Germinal center (tissue), 1 donor: ENCODE results near the gene COL1A2.
A peak's percentile ranks its signal among the peaks of the same experiment; 100 is the strongest.

Experiments used
- DNase-seq: peaks from one replicate; pipeline ENCODE4 v3.0.0; 2012; ENCODE audit warnings: mixed read lengths, low spot score

The COL1A2 gene

DNA sequence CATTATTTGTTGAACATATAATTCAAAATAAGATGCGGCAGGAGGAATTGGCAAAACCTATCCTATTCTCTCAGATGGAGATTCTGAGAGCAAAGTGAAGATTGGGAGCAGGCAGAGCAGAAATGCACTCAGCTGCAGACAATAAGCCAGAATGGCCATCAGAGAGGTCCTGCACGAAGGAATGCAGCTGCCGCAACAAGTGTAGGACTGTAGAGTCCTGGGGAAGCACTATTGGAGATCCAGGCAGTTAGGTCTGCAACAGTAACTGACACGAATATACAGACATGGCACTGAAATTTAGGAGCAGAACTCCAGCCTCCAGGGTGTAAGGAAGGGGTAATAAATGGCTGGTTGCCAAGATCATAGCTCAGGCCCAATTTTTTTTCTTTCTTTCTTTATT, 10.4 kb upstream of the COL1A2 start:
- no peak for DNase-seq

DNA sequence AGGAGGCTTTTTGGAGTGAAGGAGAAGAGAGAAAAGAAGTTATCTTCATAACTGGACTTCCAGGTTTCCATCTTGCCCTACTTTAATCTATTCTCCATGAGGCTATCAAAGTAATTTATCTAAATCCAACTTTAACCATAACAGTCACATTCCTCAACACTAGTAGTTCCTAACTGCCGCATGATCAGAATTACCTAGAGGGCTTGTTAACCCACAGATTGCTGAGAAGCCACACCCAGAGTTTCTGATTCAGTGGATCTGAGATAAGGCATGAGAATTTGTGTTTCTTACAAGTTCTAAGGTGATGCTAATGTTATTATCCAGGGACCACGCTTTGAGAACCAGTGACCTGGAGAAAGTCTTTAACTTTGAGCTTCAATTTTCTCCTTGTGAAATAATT, 8.3 kb upstream of the COL1A2 start:
- DNase-seq, result no peak

DNA sequence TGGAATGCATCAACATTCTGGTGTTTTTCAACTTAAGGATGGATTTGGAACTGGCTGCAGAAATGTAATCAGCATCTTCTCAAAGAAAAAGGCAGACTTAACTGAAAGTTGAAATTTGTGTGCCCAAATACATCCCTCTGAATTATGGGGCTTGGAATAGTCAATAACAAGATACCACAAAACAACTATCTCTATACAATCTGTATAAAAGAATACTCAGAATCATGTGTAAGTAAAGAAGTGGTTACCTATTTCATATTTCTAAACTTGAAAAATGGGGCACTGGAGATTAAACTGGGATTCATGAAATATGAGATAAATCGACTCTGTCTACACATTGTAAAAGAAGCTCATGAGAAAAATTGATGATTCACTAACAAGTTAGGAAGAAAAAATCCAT, 6.2 kb upstream of the COL1A2 start:
- no peak for DNase-seq

DNA sequence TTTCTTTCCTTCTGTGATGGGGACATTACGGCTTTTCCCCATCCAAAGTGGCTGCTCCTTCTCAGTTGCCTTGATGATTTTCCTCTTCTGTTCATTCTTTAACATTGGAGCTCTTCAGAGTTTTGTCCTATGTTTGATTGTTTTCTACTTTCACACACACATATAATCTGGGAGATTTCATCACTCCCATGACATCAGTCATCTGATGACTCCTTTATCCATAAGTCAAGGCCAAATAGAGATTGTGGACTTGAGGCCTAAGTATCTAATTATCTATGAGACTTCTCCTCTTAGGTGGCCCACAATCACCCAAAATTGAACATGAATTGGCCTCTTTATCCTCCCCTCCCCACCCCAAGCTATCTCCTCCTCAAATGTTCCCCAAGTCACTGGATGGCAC, 5.3 kb upstream of the COL1A2 start:
- no peak for DNase-seq

DNA sequence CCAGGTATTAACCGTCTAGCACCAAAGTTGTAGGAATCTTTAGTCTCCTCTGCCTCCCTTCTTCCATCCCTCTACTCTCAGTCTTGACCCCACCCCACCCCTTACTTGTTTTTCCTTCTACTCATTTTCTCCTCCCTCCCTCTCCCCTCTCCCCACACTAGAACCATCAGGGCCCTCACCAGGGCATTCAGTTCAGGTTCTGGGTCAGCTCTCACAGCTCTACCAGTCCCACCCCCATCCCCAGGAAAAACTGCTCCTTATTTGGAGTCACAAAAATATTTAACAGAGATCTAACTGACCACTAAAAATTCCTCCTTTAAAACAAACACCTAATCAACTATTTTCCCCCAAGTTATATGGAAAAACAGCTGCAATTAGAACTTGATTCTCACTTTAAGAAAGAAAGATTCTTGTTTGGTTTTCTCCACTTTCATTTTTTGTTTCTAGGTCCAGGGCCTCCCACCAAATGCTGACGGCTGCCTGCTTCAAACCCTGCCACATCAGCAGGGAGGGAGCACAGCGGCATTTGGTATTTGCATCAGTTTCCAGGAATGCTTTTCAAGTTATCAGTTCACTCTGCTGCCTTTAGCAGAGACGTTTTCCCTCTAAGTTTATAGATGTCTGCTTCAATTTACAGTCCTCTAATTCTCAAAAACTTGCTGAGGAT, 2.8 kb upstream of the COL1A2 start:
- no peak for DNase-seq

DNA sequence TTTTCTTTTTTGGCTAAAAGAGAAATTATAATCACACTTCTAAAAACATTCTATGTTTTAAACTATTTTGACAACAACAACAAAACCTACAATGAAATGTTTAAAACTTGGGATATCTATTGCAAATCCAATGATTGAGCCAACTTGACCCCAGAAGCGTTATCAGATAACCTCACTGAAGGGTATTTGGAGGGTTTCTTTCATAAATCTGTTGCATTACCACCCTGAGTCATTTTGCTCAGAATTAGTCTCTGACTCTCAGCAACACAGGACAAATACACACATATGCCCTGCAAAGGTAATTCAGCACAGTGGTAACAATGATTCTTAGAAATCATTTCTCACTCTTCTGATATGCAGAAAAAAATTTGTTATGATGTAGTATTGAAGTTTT, 2.3 kb upstream of the COL1A2 start:
- no peak for DNase-seq

DNA sequence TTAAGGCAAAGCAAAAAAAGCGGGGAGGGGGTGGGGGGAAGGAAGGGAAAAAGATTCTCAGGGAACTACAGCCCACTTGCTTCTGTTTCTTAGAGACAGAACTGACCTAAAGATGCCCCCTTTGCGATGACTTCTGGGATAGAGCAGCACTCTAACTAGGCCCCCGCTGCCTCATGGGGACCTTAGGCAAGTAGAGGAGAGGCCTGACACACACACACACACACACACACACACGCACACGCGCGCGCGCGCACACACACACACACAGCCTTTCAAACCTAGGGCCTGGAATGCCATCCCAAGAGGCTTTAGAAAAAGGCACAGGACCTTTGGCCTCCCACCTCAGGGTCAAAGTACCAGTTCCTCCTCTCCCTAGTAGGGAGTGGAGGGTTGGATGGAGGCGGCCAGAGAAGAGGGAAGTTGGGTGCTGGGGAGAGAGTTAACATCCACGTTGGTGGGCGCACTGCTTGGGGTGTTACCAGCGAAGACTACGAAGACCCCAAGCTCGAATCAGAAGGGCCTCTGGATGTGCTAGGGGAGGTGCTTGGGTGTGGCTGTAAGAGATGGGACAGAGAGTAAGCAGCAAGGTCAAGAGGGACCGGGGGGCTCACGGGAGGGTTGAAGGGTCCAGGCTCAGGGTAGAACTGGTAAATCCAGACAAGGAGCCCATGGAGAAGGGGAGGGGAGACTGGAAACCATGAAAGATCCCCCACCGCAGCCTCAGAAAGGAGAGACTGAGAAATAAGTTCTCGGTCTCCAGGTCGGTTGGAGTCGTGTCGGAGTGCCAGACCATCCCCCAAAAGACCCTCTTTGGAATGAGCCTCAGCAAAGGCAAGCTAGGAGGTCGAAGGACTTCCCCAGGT, 1.2 kb upstream of the COL1A2 start:
- DNase-seq, result no peak

DNA sequence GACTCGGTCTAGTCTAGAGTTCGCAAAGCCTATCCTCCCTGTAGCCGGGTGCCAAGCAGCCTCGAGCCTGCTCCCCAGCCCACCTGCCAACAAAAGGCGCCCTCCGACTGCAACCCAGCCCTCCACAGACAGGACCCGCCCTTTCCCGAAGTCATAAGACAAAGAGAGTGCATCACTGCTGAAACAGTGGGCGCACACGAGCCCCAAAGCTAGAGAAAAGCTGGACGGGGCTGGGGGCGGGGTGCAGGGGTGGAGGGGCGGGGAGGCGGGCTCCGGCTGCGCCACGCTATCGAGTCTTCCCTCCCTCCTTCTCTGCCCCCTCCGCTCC, 622 bp upstream of the COL1A2 start:
- no peak for DNase-seq

DNA sequence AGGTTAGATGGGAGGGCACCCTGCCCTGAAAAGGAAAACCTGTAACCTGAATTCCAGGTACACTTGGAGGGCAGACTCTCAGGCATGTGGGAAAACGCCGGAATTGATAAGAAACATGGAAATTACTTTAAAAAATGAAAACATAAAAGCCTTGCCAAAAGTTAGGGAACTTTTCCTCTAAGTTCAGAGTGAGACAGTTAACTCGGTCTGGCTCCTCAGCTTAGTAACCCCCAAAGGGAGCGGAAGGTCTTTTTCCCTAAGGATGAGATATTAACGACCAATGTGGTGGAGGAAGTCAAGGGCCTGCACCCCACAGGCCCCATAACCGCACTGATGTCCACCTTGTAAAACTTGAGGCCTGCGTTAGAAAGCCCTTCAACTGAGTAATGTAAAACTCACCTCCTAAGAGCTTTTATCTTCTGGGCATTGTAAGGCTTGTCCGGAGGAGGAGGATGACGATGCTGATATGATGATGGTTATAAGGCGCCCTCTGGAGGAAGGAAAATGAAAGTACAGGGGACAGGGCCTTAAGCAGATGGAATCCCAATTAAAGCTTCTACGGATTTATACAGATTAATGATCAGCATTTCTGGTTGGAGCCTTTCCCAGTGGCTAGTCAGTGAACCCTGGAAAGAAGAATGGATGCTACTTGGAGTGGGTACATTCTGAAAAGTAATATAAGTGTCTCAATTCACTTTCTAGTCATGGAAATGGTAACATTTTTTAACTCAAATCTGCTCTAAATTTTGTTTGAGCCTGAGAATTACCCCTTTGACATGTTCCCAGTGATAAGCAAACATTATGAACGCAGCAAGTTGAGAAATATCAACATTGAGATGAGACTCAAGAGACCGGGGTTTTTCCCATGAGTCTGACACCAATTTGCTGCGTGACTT, 694 bp downstream of the COL1A2 start:
- DNase-seq, result peak; percentile 76

DNA sequence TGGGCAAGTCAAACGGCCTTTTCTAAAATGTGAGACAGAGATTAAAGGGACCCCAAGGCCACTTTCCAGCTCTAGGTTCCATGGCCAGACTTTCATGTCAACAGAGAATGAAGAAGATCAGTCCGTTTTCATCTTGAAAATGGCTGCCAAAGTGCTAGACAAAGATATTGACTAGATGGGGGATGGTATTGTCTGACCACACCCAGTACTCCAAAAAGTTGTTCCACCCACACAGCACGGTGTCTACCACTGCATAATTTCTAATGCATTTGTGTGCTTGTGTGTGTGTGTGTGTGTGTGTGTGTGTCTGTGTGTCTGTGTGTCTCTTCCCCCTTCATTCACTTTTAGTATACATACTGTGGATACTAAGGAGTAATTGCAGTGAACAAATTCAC, 1.3 kb downstream of the COL1A2 start:
- no peak for DNase-seq

DNA sequence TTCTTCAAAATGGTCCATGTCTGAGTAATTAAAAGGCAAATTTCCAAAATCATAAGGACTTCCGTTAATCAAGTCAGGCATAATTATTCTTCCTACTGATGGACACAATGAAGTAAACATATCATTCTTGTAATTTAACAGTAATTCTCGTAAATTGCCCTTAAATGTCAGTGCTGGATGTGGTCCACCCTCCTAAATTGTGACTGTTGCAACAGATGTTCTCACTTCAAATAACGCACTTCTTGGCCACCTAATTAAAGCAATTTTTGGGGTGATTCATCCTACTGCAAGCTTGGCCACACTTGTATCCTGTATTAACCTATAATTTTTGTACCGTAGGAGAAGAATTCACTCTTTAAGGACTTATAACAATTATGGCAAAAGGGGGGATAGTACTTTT, 1.9 kb downstream of the COL1A2 start:
- DNase-seq, result no peak

DNA sequence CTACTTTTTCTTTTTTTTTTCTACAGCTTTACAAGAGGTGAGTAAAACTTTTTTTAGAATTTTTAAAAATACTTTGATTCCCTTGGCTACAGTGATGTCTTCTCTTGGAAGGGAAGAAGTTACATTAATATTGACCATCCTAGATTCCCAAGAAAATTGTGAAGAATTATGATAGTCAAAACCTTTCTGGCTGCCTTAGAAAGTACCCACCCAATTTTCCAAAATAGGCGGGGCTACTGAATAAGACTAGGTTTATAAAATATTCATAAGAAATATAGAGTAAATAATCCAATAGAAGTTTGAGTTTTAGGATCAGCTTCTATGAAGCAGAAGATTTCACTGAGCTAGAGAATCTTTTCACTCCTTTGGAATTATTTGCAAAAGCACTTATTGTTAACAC, 3.0 kb downstream of the COL1A2 start:
- no peak for DNase-seq

DNA sequence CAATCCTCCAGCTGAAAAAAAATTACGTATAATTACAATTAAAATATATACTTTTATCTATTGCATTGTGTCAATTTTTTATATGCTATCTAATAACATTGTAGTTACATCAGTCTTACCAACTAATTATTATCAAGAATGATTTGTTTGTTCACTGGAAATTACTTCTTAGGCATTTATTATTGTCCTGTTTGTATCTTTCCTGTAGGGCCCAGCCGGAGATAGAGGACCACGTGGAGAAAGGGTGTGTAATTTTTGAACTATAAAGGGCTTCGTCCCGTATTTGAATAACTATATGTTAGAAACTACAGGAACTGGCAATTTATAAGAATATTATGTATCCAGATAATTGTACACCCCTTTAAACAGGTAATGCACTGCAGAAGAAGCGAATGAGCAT, 4.1 kb downstream of the COL1A2 start:
- no peak for DNase-seq

DNA sequence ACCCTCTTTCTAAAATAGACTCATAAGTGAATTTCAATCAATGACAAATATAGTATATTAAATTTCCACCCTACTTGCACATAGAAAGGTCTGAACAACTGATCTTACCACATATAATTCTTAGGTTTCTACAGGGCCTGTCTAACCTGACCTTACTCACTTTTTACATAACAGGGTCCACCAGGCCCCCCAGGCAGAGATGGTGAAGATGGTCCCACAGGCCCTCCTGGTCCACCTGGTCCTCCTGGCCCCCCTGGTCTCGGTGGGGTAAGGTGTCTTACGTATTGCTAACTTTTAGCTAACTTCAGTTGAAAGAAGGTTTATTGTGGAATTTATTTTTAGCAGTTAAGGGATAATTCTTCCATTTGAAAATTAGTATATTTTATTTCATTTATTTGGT, 5.3 kb downstream of the COL1A2 start:
- no peak for DNase-seq

DNA sequence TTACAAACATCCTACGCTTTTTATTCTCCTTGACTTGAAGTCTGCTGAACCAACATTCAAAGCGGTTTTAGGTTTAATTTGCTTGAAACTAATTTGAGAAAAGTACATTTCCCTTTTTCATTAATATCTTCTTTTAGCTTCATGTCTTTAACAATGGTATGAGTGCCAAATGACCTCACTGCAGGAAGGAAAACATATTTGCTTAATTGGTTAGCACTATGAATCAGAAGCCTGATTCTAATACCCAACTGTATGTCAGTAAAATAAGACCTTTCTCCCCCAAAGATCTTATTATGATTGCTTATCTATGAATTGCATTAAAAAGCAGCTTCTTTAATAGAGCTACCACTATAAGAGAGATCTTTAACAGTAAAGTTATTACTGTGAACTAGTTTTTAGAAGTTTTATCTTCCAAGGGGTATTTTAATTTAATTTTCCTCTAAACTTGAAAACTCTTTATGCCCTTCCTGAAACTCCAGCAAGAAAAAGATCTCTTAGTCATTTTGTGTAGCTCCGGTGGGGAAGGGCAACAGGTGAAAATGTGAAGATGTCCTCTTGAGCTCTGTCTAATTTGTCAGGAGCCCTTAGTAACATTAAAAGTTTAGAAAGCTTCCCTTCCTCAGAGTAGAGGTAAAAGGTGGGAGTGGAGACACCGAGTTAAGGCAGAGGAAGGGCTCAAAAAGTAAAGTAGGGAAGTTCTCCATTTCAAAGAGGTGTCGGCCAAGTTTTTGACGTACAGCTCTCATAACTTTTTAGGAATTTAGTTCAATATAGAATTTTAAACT, 6.1 kb downstream of the COL1A2 start:
- no peak for DNase-seq

DNA sequence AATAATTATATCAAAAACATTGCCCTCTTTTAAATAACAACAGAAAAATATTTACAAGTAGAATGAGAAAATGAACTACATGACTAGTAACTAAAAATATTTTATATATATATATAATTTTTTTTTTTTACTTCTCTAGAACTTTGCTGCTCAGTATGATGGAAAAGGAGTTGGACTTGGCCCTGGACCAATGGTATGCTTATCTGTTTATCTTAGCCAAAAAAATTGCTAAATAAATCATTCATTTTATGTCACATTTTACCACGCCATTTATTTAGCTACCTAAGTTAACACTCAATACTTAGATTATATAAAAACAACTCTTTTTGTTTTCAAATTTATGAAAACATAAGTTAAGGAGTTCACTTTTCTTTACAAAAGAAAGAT, 6.7 kb downstream of the COL1A2 start:
- DNase-seq, result no peak

DNA sequence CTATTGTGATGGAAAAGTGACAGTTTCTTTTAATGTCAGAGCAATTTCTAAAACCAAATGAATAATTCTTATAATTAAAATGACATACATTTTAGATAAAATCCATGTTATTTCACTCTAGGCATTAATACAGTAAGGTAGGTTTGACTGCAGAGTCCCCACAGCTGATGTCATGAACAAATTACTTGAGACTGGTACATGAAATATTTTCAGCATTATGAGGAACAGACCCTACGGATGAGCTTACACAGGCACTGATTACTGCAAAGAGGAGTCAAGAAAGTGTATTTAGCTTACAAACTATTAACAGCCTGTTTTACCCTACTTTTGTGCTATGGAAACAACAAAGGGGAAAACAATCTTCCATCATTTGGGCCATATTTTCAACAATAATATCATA, 8.9 kb downstream of the COL1A2 start:
- DNase-seq, result no peak

DNA sequence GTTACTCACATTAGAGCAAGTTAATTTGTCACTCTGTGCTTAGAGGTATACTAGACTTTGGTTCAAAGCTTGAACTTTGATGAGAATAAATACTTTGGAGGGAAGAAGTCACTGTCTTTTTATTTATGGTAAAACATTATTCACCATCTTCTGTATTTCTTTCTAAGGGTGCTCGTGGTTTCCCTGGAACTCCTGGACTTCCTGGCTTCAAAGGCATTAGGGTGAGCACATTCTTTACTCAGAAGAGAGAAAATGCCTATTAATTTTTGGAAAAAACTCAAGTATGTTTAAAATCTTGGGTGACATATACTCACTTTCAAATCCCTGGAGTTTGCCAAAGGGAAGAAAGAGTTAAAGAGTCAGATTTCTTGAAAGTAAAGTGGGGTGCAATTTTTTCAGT, 10.8 kb downstream of the COL1A2 start:
- DNase-seq, result no peak

DNA sequence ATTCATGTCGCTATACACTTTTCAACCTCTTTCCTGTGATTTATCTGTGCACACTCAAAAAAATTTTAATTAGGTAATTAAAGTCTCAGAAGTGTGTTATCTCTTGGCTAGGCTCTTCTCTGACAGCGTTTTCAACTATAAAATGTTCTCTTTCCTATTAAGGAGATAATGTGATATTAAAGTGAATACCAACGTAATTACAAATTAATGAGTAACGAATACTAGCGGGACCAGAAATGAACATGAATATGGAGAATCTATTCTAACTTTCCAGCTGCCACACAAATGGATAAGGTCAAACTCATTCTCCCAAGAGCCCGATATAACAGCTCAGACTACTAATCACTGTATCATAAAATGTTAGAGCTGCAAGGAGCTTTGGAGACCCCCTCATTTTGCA, 12.0 kb downstream of the COL1A2 start:
- DNase-seq, result no peak

DNA sequence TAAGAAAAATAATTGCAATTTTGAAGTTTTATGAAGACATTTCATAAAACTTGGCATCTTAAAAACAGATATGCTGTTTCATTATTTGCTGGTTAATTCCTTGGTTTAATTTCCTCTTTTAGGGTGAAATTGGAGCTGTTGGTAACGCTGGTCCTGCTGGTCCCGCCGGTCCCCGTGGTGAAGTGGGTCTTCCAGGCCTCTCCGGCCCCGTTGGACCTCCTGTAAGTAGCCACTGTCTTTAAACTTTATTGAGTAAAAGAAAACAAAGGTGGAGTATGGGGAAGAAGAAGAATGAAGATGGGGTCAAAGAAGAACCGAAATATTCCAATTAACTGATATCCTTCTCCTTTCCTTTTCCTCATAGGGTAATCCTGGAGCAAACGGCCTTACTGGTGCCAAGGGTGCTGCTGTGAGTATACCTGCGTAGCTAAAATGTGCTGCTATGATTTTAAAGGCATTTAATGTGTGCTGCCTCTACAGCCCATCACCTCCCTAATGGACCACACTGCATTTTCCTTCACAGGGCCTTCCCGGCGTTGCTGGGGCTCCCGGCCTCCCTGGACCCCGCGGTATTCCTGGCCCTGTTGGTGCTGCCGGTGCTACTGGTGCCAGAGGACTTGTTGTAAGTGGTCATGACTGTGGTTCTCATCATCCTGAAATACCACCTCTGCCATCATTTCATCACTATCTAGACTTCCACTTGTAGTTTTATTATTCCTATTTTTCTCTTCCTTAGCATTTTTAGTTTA, 14.7 kb downstream of the COL1A2 start:
- DNase-seq, result no peak

DNA sequence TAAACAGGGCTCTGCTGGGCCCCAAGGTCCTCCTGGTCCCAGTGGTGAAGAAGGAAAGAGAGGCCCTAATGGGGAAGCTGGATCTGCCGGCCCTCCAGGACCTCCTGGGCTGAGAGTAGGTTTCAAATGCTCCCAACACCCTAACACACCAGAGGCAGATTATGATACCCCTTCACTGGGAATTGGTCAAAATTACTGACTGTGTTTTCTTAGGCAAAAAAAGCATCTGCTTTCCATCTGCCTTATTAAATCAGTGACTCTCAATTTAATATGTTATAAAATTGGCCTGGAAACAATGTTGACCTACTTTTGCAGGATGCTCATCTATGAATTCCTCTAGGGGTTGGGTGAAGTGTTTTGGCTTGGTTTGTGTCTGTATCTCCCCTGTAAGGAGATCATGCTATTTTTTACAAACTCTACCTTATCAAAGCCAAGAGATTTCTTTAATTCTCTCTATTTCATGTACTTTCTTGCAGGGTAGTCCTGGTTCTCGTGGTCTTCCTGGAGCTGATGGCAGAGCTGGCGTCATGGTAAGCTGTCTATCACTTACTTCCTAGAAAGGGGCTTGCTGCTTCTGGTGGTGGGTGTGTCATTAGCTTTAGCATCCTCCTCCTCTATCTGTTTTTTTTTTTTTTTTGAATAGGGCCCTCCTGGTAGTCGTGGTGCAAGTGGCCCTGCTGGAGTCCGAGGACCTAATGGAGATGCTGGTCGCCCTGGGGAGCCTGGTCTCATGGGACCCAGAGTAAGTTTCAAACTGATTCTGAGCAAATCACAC, 15.9 kb downstream of the COL1A2 start:
- DNase-seq, result no peak
